GM19397 (cell line): ENCODE data around the gene CEP162.
"Not testable (repeated sequence)": the region's sequence is repeated elsewhere in the genome, so short reads cannot be mapped to it uniquely, and the experiment has no call there.

ENCODE experiments used
- ATAC-seq: cut with Tn5 transposase; IDR thresholded peaks from one replicate; pipeline ENCODE4 v1.9.1; 2021; ENCODE audit warnings: mild to moderate bottlenecking, moderate library complexity; ENCODE audit not compliant: unreplicated experiment

Gene CEP162

DNA sequence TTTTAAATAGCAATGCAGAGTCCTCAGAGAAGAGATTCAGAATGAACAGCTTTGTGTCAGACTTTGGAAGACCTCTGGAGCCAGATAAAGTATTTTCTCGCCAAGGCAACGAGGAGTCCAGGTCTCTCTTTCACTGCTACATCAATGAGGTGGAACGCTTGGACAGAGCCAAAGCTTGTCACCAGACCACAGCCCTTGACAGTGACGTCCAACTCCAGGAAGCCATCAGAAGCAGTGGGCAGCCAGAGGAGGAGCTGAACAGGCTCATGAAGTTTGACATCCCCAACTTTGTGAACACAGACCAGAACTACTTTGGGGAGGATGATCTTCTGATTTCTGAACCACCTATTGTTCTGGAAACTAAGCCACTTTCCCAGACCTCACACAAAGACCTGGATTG lies 138.4 kb downstream of the CEP162 start:
- ATAC-seq, result no peak

- no peak for ATAC-seq
Observed at GRCh38 chr6:84086545-84087429, 140.7 kb downstream of the CEP162 start.

GRCh38 chr6:84086056-84086455 lies 141.4 kb downstream of the CEP162 start:
- no peak for ATAC-seq

- ATAC-seq, result not testable (repeated sequence)
Observed at GRCh38 chr6:84084705-84085104, 142.7 kb downstream of the CEP162 start.

GRCh38 chr6:84082689-84083265 lies 144.7 kb downstream of the CEP162 start:
- no peak for ATAC-seq

DNA sequence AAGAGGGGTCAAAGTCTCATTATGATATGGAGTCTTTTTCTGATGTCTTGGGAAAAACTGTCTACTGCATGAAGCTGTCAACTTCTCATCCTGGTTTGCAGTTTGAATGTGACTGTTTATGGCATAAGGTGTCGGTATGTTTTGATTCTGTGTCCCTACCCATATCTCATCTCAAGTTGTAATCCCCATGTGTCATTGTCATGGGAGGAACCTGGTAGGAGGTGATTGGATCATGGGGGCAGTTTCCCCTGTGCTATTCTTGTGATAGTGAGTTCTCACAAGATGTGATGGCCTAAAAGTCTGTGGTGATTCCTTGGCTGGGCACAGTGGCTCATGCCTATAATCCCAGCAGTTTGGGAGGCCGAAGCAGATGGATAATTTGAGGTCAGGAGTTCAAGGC lies 146.2 kb downstream of the CEP162 start:
- no peak for ATAC-seq

- no peak for ATAC-seq
Observed at GRCh38 chr6:84078335-84078734, 149.1 kb downstream of the CEP162 start.

GRCh38 chr6:84077645-84078044 lies 149.8 kb downstream of the CEP162 start:
- no peak for ATAC-seq

GRCh38 chr6:84074988-84075781 lies 152.3 kb downstream of the CEP162 start:
- ATAC-seq, result no peak
